ENCODE data around the gene ZNF3.
A peak's percentile ranks its signal among the peaks of the same experiment; 100 is the strongest.

The ZNF3 gene

GRCh38 chr7:100087055-100087750, 5.7 kb upstream of the ZNF3 start:
- no peak for DNase-seq

- no peak for DNase-seq
Measured at GRCh38 chr7:100085515-100085914, 4.0 kb upstream of the ZNF3 start.

- DNase-seq = no peak
Measured at GRCh38 chr7:100082978-100083377, 1.5 kb upstream of the ZNF3 start.

- no peak for DNase-seq
Measured at GRCh38 chr7:100080907-100081534, 502 bp downstream of the ZNF3 start.

- no peak for DNase-seq
Measured at GRCh38 chr7:100079024-100079560, 2.4 kb downstream of the ZNF3 start.

- no peak for DNase-seq
Measured at GRCh38 chr7:100077205-100077604, 4.3 kb downstream of the ZNF3 start.

- no peak for DNase-seq
Measured at GRCh38 chr7:100075418-100075817, 6.1 kb downstream of the ZNF3 start.

GRCh38 chr7:100074841-100075240, 6.7 kb downstream of the ZNF3 start:
- DNase-seq = no peak

- DNase-seq = no peak
Measured at GRCh38 chr7:100072462-100072861, 9.1 kb downstream of the ZNF3 start.

GRCh38 chr7:100071018-100071723, 10.4 kb downstream of the ZNF3 start:
- no peak for DNase-seq

GRCh38 chr7:100069991-100070390, 11.5 kb downstream of the ZNF3 start:
- DNase-seq = no peak

- DNase-seq = no peak
Measured at GRCh38 chr7:100066953-100067352, 14.6 kb downstream of the ZNF3 start.

- DNase-seq = no peak
Measured at GRCh38 chr7:100065452-100066186, 15.9 kb downstream of the ZNF3 start.

- no peak for DNase-seq
Measured at GRCh38 chr7:100064162-100064561, 17.4 kb downstream of the ZNF3 start.

GRCh38 chr7:100063376-100063775, 18.1 kb downstream of the ZNF3 start:
- no peak for DNase-seq

GRCh38 chr7:100061518-100062193, 19.9 kb downstream of the ZNF3 start:
- DNase-seq = no peak

GRCh38 chr7:100059251-100059739, 22.2 kb downstream of the ZNF3 start:
- DNase-seq = no peak

GRCh38 chr7:100057006-100057405, 24.5 kb downstream of the ZNF3 start:
- DNase-seq = no peak

GRCh38 chr7:100053215-100053614, 28.3 kb downstream of the ZNF3 start:
- peak in 1 of 2 experiments; percentile 6 for DNase-seq

GRCh38 chr7:100051611-100052010, 29.9 kb downstream of the ZNF3 start:
- DNase-seq = no peak

GRCh38 chr7:100049441-100050291, 31.9 kb downstream of the ZNF3 start, which contains the start of gene ZSCAN21:
Gene ZSCAN21, plus strand, starts transcription at chr7:100049774. Its CDS starts 7,233 bp downstream, at chr7:100057007.
- DNase-seq = peak; percentile 80 to 83
